T1000 (cell line): ENCODE results near the gene B3GALT2.

ENCODE experiments used
- DNase-seq: peaks from one replicate; lab custom pipeline; 2025; ENCODE audit warnings: mixed read lengths; lab: John Stamatoyannopoulos, UW

The B3GALT2 gene

DNA sequence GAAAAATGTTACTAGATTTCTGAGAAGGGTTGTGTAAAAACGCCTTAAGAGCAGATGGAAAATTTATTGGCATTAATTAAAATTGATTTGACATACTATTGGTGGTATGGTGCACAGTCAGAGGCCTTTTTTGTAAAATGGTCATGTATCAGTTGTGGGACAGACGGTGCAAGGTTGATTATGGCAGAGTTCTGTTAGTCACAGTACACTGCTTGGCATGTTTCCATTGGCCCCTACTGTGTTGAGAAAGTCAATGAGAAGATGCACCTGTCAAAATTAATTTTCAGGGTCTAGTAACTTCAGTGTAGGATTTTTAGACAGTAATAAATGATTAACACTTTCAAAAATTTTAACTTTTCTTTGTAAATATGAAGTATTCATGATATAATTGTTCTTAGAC lies 4.4 kb downstream of the B3GALT2 start:
- DNase-seq, result no peak

- no peak for DNase-seq
Observed at GRCh38 chr1:193181536-193181935, 4.9 kb downstream of the B3GALT2 start.

DNA sequence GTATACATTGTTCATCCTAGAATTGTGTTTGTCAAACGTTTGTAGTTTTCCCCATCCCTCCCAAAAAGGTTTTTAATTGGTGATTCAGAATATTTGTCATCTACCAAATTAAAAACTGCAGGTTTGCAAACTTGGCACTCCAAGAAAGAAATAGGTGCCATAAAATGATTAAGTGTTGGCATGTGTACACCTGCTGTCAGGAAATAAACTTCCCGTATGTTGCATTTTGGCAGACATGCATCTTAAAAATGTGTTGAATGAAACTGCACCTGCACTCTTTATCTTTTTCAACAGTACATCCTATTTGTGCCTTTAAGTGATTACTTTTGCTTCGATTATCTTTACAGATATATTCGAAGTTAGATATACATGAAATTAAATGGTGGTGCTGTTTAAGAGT lies 7.3 kb downstream of the B3GALT2 start:
- DNase-seq, result no peak

DNA sequence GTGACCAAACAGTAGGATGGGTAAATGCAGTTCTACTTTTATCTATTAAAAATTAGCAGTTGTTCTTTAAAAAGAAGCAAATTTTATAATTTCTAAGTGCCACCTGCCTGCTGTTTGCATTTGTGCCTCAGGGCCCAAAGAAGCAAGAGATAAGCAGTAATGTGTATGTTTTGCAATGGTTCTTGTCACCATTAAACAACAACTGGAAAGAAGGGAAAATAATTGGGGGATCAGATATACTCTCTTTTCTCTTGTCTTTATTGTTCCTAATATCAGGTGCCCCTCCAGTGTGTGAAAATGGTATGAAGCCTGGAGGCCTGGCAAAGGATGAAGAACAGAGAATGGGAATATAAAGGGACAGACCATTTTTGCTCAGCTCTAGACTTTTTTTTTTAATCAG lies 9.6 kb downstream of the B3GALT2 start:
- no peak for DNase-seq

DNA sequence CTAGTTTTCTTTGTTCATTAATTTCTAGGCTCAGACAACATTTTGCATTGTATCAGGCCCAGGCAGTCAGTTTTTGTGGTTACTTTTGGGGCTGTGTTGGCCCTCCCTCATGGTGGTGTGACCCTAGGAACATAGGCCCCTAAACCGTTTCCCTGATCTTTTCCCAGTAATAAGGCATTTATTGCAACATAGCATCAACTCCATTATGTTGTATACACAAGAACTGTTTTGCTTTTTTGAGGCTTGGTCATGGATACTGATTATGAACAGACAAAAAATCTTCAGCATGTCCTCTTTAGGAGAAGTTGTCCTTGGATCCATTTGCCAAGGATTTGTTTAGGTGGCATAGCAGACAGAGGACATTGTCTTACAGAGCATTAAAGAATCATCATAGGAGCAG lies 10.3 kb downstream of the B3GALT2 start:
- DNase-seq, result no peak

DNA sequence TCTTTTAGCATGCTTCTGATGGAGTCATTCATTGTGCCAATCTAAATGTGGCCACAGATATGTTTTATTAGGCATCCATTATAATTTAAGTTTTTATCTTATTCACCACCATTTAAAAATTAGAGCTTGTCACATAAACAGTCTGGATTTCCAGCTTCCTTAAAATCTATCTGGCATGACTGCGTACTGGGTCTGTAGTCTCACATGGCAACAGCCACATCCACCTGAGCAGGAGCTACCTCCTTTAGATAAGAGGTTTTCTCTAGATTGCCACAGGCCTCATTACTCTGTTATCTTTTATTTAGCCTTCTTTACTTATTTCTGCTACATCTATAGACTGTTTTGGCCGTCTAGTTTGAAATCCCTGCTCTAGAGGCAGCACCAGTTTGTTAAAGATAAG lies 29.1 kb downstream of the B3GALT2 start:
- DNase-seq, result no peak

GRCh38 chr1:193156822-193157142 lies 29.6 kb downstream of the B3GALT2 start:
- DNase-seq, result no peak

- no peak for DNase-seq
Observed at GRCh38 chr1:193156117-193156821, 30.1 kb downstream of the B3GALT2 start.

DNA sequence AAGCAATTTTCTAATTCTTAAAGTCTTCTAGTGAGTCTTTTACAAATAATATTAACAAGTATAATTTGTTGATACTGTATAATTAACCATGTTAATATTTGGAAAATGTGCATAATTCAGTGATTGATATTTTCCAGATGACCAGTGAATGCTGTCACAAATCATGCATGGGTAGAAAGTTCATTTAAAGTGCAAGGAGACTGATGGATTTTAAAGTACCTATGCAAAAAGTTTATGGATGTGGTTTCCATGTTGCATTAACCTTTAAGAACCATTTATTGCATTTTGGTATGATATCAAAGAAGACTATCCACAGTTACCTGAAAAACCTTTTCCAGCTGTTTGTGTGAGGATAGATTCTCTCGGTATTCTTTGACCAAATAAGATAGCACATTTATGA lies 41.4 kb downstream of the B3GALT2 start:
- DNase-seq, result no peak

DNA sequence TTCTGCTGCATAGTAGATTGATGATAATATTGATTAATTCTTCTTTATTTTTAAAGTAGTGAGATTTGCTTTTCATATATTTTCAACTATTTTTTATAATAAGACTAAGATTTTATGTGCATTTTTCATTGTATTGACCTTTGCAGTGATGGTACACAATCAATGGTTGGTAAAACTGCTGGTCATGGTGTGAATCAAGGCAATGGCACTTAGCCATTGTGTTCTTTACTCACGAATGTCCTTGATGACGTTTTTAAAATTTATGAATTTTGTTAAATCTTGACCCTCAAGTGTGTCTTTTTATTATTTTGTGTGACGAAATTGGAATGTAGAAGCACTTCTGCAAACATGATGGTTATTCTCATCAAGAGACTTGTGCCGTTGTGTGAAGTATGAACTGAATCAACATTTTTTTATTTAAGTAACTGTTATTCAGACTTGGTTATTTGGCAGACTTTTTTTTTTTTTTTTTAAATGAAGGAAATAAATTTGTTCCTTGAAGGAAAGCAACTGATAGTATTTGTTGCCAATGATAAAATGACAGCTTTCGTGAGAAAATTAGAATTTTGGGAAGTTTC lies 42.0 kb downstream of the B3GALT2 start:
- DNase-seq, result no peak

GRCh38 chr1:193143285-193143684 lies 43.1 kb downstream of the B3GALT2 start:
- no peak for DNase-seq

GRCh38 chr1:193142409-193142808 lies 44.0 kb downstream of the B3GALT2 start:
- DNase-seq, result no peak

DNA sequence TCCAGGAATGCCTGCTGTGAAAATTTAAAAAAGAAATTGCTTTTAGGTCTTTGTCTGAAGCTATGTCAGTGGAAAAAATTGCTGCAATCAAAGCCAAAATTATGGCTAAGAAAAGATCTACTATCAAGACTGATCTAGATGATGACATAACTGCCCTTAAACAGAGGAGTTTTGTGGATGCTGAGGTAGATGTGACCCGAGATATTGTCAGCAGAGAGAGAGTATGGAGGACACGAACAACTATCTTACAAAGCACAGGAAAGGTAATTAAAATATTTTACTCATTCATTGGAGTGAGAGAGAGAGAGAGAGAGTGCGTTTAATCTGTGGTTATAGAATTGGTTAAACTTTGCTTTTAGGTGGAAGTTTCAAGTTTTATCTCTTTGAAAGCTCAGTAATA lies 44.6 kb downstream of the B3GALT2 start:
- DNase-seq, result no peak

- DNase-seq, result no peak
Observed at GRCh38 chr1:193140254-193140653, 46.2 kb downstream of the B3GALT2 start.

- DNase-seq, result no peak
Observed at GRCh38 chr1:193131266-193131860, 55.0 kb downstream of the B3GALT2 start.
